HepG2 (cell line): ENCODE results near the gene EIF3L.

ENCODE experiments used
- ARNTL ChIP-seq: sonication (generic); formaldehyde crosslinking; IDR thresholded peaks from 2 replicates; pipeline ENCODE4 v1.4.0; 2020; ENCODE audit warnings: mild to moderate bottlenecking, missing genetic modification reagents
- EP300 ChIP-seq, 3 experiments: sonication (generic) in 1 of 3; formaldehyde crosslinking in 1 of 3; IDR thresholded peaks; 2 replicates each; pipeline versions ENCODE4 v1.5.1 to v1.6.1; 2011 to 2020; ENCODE audit warnings: low read depth in 2 of 3, low read length in 2 of 3, borderline replicate concordance in 1 of 3, improper control_type of control experiment in 1 of 3, mild to moderate bottlenecking in 1 of 3, missing genetic modification reagents in 1 of 3, moderate library complexity in 1 of 3
- SALL2 ChIP-seq: sonication (generic); formaldehyde crosslinking; IDR thresholded peaks from 2 replicates; pipeline ENCODE4 v1.8.1; 2023; ENCODE audit warnings: mild to moderate bottlenecking, missing genetic modification reagents, inconsistent platforms
- TAF1 ChIP-seq: sonication (generic); formaldehyde crosslinking; IDR thresholded peaks from 2 replicates; pipeline ENCODE4 v1.4.0; 2020; ENCODE audit warnings: missing genetic modification reagents
- ZC3H4 ChIP-seq: sonication (generic); formaldehyde crosslinking; IDR thresholded peaks from 2 replicates; pipeline ENCODE4 v1.4.0; 2020; ENCODE audit warnings: missing genetic modification reagents, borderline replicate concordance
- ZNF124 ChIP-seq: sonication (generic); formaldehyde crosslinking; IDR thresholded peaks from 2 replicates; pipeline ENCODE4 v1.4.0; 2020; ENCODE audit warnings: missing genetic modification reagents
- ZNF350 ChIP-seq: sonication (generic); formaldehyde crosslinking; IDR thresholded peaks from 2 replicates; pipeline ENCODE4 v1.4.0; 2020; ENCODE audit warnings: mild to moderate bottlenecking, low read depth, missing genetic modification reagents, borderline replicate concordance
- ZNF354B ChIP-seq: sonication (generic); formaldehyde crosslinking; IDR thresholded peaks from 2 replicates; pipeline ENCODE4 v1.8.0; 2022; ENCODE audit warnings: mild to moderate bottlenecking, missing genetic modification reagents

DNA sequence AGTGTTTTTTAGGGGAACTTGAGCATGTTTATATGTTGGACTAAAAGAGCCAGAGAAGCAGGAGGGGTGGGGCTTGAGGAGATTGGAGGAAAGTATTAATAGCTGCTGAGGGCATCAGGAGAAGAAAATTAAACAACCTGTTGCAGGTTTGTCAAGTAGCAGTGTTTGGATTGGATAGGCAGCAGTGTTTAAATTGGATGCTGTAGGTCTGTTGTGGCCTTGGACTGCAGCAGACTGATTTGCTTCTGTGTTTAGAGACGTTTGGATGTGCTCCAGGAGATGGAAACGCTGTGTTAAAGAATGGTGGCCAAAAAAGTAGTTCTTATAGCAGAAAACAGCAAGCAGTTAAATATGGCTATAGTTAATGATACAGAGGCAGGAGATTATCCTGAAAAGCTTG, 5.7 kb downstream of the EIF3L start:
- TF ChIP-seq EP300 (IDR thresholded peaks at IDR 0.05; ENCODE audit: low read depth in 2 of 2, low read length in 2 of 2): no peak
- no peak for TF ChIP-seq EP300 (CRISPR knock-in tag; IDR thresholded peaks at IDR 0.05; ENCODE audit: borderline replicate concordance)
- TF ChIP-seq ZNF124: no peak
- no peak for TF ChIP-seq ZC3H4 (CRISPR knock-in tag)
- no peak for TF ChIP-seq SALL2 (CRISPR knock-in tag)
- no peak for TF ChIP-seq ZNF350
- TF ChIP-seq ZNF354B (CRISPR knock-in tag): no peak
- no peak for TF ChIP-seq ARNTL (CRISPR knock-in tag)
- TF ChIP-seq TAF1 (CRISPR knock-in tag): no peak
